Gastrocnemius medialis (tissue), 4 donors: ENCODE measurements around the gene CLMN. TPM values are rescaled to one million over a fixed set of nuclear protein-coding genes. Genes with fewer than 3 reads are reported as not detected.
A peak's percentile ranks its signal among the peaks of the same experiment; 100 is the strongest.

Experiments used
- ATAC-seq, 2 donors: fragments of 150-250 bp; one replicate each; pipeline ENCODE4 v1.9.1; 2016
- DNase-seq, 2 donors: peaks; one replicate each; pipeline ENCODE4 v3.0.0-alpha.2; 2019
- H3K27ac ChIP-seq, 4 donors: fragments of 200-600 bp; sonication (generic); 1 replicate in 1 of 4; 2 replicates in 3 of 4; pipeline ENCODE4 v1.5.1; 2016 to 2018; ENCODE audit warnings: mild to moderate bottlenecking in 2 of 4, moderate library complexity in 1 of 4
- H3K27me3 ChIP-seq, 3 donors: fragments of 200-600 bp; sonication (generic) in 2 of 3; 1 replicate in 1 of 3; 2 replicates in 2 of 3; pipeline versions ENCODE4 v1.5.1 to v1.6.0; 2016 to 2019; ENCODE audit warnings: mild to moderate bottlenecking in 1 of 3, moderate library complexity in 1 of 3
- H3K36me3 ChIP-seq, 2 donors: fragments of 200-600 bp; sonication (generic) in 1 of 2; one replicate each; pipeline ENCODE4 v1.5.1; 2017 to 2018
- H3K4me1 ChIP-seq, 2 donors: fragments of 200-600 bp; sonication (generic) in 1 of 2; one replicate each; pipeline ENCODE4 v1.5.1; 2016 to 2017; ENCODE audit warnings: mild to moderate bottlenecking in 2 of 2
- H3K4me3 ChIP-seq, 4 donors: fragments of 200-600 bp; sonication (generic) in 3 of 4; 1 replicate in 1 of 4; 2 replicates in 3 of 4; pipeline ENCODE4 v1.5.1; 2016 to 2019; ENCODE audit warnings: mild to moderate bottlenecking in 2 of 4
- H3K9me3 ChIP-seq, 3 donors: fragments of 200-600 bp; sonication (generic) in 2 of 3; 1 replicate in 1 of 3; 2 replicates in 2 of 3; pipeline ENCODE4 v1.5.1; 2016 to 2019
- POLR2A ChIP-seq, 2 donors: fragments of 450-650 bp; IDR thresholded peaks; one replicate each; pipeline ENCODE4 v1.6.1; 2017; ENCODE audit warnings: antibody characterized with exemption in 2 of 2, mild to moderate bottlenecking in 2 of 2, moderate library complexity in 2 of 2
- in situ Hi-C, 4 donors: fragments of 200-750 bp; cut with MboI; loops; one replicate each; pipeline versions ENCODE4 v1.15.0 to v1.8.0; 2017; ENCODE audit warnings: low sequenced_read_pairs in 4 of 4
- intact Hi-C: fragments of 100-400 bp; cut with DNase I; formaldehyde crosslinking; loops from one replicate; pipeline ENCODE4 v1.15.1; 2023; ENCODE audit warnings: low total_unique reads
- total RNA-seq, 4 donors: library from RNA; depleted of rRNA; stranded (reverse); fragments of >200 nt; gene quantifications; one replicate each; pipeline versions ENCODE4 v1.1.0 to v1.2.3, GENCODE V29; 2016
- TF ChIP-seq, protein P1 (sequence below), 5 experiments: fragments of 450-650 bp in 3 of 5; fragments of 200-600 bp in 2 of 5; sonication (generic) in 2 of 5; IDR thresholded peaks in 4 of 5; conservative IDR thresholded peaks in 1 of 5; 1 replicate in 4 of 5; 2 replicates in 1 of 5; pipeline ENCODE4 v1.5.1; 2016 to 2019; ENCODE audit warnings: antibody characterized with exemption in 5 of 5, mild to moderate bottlenecking in 3 of 5, moderate library complexity in 3 of 5

CLMN gene
- total RNA-seq, 4 donors from 2014 or later, result 3.8 to 8.8 (median 5.8) TPM

GRCh38 chr14:95227279-95227860 lies 92.3 kb downstream of the CLMN start:
- intact Hi-C loops (loop anchor here (1.0 kb wide), 1 partner anchor 23 kb away; no protein-coding TSS in a partner anchor), in situ Hi-C loops (no loop called here)
- Histone ChIP-seq H3K9me3 (no peaks in the 10 kb centered on the region), H3K4me1 (peaks cover 5 to 15% of the 10 kb centered on the region in 2 donors), H3K27ac (peak overlapping the region in 1 of 4 donors; percentile 12), H3K4me3 (peak overlapping the region; percentile 17 to 44 (median 28)), H3K36me3 (no peaks in the 10 kb centered on the region), H3K27me3 (no peaks in the 10 kb centered on the region)
- TF ChIP-seq POLR2A (IDR thresholded peaks at IDR 0.05), result no peak
- TF ChIP-seq, protein P1, sequence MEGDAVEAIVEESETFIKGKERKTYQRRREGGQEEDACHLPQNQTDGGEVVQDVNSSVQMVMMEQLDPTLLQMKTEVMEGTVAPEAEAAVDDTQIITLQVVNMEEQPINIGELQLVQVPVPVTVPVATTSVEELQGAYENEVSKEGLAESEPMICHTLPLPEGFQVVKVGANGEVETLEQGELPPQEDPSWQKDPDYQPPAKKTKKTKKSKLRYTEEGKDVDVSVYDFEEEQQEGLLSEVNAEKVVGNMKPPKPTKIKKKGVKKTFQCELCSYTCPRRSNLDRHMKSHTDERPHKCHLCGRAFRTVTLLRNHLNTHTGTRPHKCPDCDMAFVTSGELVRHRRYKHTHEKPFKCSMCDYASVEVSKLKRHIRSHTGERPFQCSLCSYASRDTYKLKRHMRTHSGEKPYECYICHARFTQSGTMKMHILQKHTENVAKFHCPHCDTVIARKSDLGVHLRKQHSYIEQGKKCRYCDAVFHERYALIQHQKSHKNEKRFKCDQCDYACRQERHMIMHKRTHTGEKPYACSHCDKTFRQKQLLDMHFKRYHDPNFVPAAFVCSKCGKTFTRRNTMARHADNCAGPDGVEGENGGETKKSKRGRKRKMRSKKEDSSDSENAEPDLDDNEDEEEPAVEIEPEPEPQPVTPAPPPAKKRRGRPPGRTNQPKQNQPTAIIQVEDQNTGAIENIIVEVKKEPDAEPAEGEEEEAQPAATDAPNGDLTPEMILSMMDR (IDR thresholded peaks at IDR 0.05 in 4 of 5, conservative IDR thresholded peaks at IDR 0.05 in 1 of 5), result no peak
- DNase-seq (no peak), ATAC-seq (peak in 1 of 2 donors; percentile 27)

GRCh38 chr14:95226801-95227200 lies 92.9 kb downstream of the CLMN start:
- intact Hi-C loops, result loop anchor here (1.0 kb wide), 1 partner anchor 24 kb away; no protein-coding TSS in a partner anchor
- ATAC-seq (no peak), DNase-seq (no peak)
- Histone ChIP-seq H3K36me3 (no peaks in the 10 kb centered on the region), H3K9me3 (no peaks in the 10 kb centered on the region), H3K27ac (peak overlapping the region in 1 of 4 donors; percentile 12), H3K4me3 (peak overlapping the region in 3 of 4 donors; percentile 17 to 44 (median 33)), H3K4me1 (peaks cover 5 to 10% of the 10 kb centered on the region in 2 donors), H3K27me3 (no peaks in the 10 kb centered on the region)
- in situ Hi-C loops, result no loop called here
- no peak for TF ChIP-seq POLR2A (IDR thresholded peaks at IDR 0.05)
- TF ChIP-seq, protein P1 (IDR thresholded peaks at IDR 0.05 in 4 of 5, conservative IDR thresholded peaks at IDR 0.05 in 1 of 5), result no peak

DNA sequence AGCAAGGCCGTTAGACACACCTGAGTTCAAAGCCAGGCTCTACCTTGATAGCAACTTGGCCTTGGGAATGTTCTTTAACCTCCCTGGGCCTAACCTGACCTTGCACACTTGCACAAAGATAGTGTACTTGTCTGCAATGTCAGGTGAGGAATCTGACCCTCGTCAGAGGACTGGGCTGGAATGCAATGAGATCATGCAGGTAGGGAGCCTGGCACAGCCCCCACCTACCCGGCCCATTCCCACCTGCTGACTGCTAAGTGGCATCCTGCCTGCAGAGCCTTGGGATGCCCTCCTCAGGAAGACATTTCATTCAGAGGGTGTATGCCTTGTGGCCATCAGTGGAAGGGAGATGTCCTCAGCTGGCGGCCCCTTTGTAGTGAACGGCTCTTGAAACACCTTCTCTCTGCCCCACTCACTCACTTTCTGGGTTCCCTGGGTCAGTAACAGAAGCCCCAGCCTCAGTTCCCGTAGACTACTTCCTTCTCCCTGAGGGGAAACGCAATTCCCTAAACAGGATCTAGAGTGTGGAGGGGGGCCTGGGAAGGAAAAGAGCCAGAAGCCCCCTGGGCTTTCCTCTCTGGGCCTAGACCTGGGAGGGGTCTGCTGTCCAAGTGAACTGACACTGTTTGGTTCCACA lies 94.3 kb downstream of the CLMN start:
- intact Hi-C loops, result no loop called here
- TF ChIP-seq, protein P1 (IDR thresholded peaks at IDR 0.05 in 4 of 5, conservative IDR thresholded peaks at IDR 0.05 in 1 of 5), result no peak
- TF ChIP-seq POLR2A (IDR thresholded peaks at IDR 0.05), result no peak

GRCh38 chr14:95222870-95223398 lies 96.8 kb downstream of the CLMN start:
- ATAC-seq, result peak; percentile 50 to 51
- TF ChIP-seq, protein P1 (IDR thresholded peaks at IDR 0.05 in 4 of 5, conservative IDR thresholded peaks at IDR 0.05 in 1 of 5), result no peak
- TF ChIP-seq POLR2A (IDR thresholded peaks at IDR 0.05), result no peak
- in situ Hi-C loops, result no loop called here

More for the DNA sequence above, 94.3 kb downstream of the CLMN start:
- no peak overlapping the region for H3K4me3 ChIP-seq
- H3K27ac ChIP-seq, result no peak overlapping the region
- ATAC-seq, result no peak
- no peaks in the 10 kb centered on the region for H3K9me3 ChIP-seq
- H3K4me1 ChIP-seq, result peaks cover 5 to 9% of the 10 kb centered on the region in 2 donors
- in situ Hi-C loops, result no loop called here
- H3K36me3 ChIP-seq, result no peaks in the 10 kb centered on the region
- no peaks in the 10 kb centered on the region for H3K27me3 ChIP-seq
- no peak for DNase-seq

More at GRCh38 chr14:95222870-95223398, 96.8 kb downstream of the CLMN start:
- Histone ChIP-seq H3K4me1 (peaks cover 5 to 9% of the 10 kb centered on the region in 2 donors), H3K36me3 (no peaks in the 10 kb centered on the region), H3K9me3 (no peaks in the 10 kb centered on the region), H3K27me3 (no peaks in the 10 kb centered on the region), H3K4me3 (no peak overlapping the region), H3K27ac (peak overlapping the region; percentile 41 to 65 (median 60))
- intact Hi-C loops, result no loop called here
- peak in 1 of 2 donors; percentile 32 for DNase-seq
